GM18519 (cell line): ENCODE measurements around the gene ZPBP.
"Not testable (repeated sequence)": the region's sequence is repeated elsewhere in the genome, so short reads cannot be mapped to it uniquely, and the experiment has no call there.

Experiments used
- ATAC-seq: cut with Tn5 transposase; IDR thresholded peaks from one replicate; pipeline ENCODE4 v1.9.1; 2021; ENCODE audit warnings: mild to moderate bottlenecking, moderate library complexity; ENCODE audit not compliant: unreplicated experiment, low FRiP score

Gene ZPBP

GRCh38 chr7:50047716-50048115, 45.3 kb downstream of the ZPBP start:
- ATAC-seq: no peak

GRCh38 chr7:50041165-50041564, 51.9 kb downstream of the ZPBP start:
- not testable (repeated sequence) for ATAC-seq

DNA sequence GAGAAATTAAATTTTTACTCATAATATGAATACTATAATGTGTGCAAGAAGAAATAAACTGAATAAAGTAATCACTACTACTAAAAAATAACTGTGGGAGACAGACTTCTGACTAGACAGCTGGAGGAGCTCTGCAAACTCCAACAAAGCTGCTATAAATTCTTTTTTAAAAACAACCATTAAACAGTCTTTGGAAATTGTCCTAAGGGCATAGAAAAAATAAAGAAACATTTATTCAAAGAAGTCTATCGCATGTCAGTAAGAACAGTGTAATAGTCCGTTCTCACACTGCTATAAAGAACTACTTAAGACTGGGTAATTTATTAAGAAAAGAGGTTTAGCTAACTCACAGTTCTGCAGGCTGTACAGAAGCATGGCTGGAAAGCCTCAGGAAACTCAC, 56.0 kb downstream of the ZPBP start:
- ATAC-seq: no peak

DNA sequence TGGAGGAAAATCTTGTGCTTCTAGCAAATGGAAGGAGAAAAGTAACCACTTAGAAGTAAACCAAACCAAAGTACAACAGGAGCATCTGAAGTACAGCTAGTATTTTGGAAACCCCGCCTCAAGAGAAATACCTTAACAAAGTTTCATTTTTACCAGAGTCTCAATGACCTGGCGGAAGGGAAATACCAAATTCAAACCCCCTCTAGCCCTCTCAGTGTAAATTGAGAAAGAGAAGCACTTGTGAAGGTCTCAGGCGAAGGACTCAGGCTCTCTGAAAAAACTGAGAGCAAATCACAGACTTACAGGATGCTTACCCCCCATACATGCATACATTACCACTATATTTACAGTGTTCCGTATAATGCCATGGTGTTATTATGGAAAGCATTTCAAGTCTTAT, 70.1 kb downstream of the ZPBP start:
- peak; percentile 59 for ATAC-seq

DNA sequence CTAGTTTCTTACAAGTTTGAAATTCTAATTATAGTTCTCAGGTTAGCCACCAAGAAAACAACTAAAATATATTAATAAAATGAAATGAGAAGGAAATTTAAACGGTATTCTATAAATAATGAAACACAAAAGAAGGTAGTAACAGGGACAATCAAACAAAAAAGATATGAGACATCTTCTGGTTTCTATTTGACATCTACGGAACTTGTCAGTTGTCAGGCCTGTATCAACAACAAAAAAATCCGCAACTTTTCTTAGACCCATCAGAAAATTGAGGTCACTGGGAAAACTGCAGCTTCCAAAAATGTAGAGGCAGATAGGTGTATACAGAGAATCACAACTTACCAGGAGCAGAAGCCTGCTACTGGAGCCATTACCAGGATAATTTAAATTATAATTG, 70.6 kb downstream of the ZPBP start:
- peak; percentile 24 for ATAC-seq

- ATAC-seq: no peak
Observed at GRCh38 chr7:49995681-49996080, 97.4 kb downstream of the ZPBP start.

- no peak for ATAC-seq
Observed at GRCh38 chr7:49986191-49986590, 106.9 kb downstream of the ZPBP start.

GRCh38 chr7:49980465-49980864, 112.6 kb downstream of the ZPBP start:
- ATAC-seq: no peak

DNA sequence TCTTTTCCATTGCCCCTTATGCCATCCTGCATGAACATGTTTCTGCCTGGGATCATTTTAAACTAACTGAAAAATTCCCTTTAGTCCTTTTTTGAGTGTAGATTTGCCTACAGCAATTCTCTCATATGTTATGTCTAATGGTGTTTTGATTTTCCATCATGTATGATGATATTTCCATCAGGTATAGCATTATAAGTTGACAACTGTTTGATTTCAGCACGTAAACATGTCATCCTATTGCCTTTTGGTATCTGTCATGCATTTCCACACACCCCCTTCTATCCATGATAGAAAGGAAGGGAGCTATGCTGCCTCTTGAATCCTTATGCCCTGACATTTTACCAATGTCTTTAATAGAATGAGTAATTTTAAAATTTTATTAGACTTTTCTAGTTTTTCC, 116.8 kb downstream of the ZPBP start:
- no peak for ATAC-seq

DNA sequence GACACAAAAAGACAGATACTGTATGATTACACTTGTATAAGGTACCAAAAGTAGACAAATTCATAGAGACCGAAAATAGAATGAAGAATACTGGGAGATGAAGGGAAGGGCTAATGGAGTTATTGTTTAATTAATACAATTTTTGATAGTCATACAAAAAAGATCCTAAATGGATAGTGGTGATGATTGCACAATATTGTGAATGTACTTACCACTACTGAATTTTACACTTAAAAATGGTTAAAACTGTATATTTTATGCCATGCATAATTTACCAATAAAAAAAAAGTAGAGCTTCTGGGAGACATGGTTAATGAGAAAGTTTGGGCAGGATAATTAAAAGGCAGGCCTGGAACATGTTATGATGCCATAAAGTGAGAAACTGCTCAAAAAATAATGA, 119.0 kb downstream of the ZPBP start:
- no peak for ATAC-seq

DNA sequence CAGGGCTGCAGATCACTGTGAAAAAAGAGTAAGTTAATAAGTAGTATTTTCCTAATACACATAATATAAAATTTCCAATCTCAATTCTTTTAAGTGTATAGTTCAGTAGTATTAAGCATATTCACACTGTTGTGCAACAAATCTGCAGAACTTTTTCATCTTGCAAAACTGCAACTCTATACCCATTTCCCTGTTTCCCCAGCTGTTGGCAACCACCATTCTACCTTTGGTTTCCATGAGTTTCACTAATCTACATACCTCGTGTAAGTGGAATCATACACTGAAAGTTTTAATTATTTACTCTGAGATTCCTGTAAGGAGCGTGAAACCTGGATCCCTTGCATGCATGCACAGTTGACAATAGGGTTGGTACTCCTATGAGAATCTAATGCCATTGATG, 155.4 kb downstream of the ZPBP start:
- ATAC-seq: no peak

DNA sequence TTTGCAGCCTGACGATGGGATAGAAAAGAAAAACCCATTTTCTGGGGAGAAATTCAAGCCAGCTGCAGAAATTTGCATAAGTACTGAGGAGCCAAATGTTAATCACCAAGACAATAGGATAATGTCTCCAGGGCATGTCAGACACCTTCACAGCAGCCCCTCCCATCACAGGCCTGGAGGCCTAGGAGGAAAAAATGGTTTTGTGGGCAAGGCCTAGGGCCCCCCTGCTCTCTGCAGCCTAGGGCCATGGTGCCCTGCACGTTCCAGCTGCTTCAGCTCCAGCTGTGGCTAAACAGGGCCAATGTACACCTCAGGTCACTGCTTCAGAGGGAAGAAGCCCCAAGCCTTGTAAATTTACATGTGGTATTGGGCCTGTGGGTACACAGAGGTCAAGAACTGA, 161.4 kb downstream of the ZPBP start:
- ATAC-seq: no peak

DNA sequence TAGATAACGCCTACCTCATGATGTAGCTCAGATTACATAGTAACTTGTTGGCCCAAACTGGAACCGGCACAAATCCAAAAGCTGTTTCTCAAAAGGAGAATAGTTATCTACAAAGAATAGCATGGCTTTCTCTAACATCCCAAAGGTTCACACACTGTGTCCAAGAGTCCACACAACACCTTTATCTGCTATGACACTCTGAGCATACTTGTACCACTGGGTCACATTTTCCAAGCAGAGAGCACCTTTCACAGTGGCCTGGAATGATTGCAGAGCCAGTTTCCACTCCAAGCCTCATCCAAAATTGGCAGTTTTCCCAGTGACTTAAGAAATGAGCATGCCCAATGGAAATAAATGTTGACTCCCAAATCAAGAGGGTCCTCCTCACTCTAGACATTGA, 164.3 kb downstream of the ZPBP start:
- ATAC-seq: no peak

DNA sequence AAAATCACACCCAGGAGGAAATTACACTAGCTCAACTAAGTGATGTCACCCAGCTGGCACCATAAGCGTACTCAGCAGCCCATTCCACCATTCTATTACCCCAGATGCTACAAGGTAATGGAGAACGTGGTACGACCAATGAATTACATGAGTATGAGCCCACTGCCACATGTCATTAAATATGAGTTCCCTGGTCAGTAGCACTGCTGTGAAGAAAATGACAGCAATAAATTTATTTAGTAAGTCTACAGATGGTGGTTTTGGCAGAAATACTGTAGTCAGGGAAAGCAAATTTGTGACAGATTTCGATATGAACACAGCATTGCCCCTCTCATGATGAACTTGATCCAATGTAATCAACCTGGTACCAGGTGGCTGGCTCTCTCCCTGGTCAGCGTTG, 165.4 kb downstream of the ZPBP start:
- no peak for ATAC-seq

GRCh38 chr7:49926720-49927119, 166.3 kb downstream of the ZPBP start:
- ATAC-seq: no peak

GRCh38 chr7:49911909-49912308, 181.1 kb downstream of the ZPBP start:
- ATAC-seq: no peak

GRCh38 chr7:49894543-49894942, 198.5 kb downstream of the ZPBP start:
- ATAC-seq: no peak

GRCh38 chr7:49893131-49893530, 199.9 kb downstream of the ZPBP start:
- no peak for ATAC-seq

- no peak for ATAC-seq
Observed at GRCh38 chr7:49892481-49892880, 200.6 kb downstream of the ZPBP start.
